Neural cell (in vitro differentiated cells): ENCODE measurements around the gene FKBP14. TPM values are rescaled to one million over a fixed set of nuclear protein-coding genes. Genes with fewer than 3 reads are reported as not detected.

Experiments used
- H2AFZ ChIP-seq: fragments of 200-600, 300-800 bp; sonication (generic), shearing (Covaris generic); 2 replicates; pipeline ENCODE4 v1.6.0; 2014; ENCODE audit warnings: low read depth, mild to moderate bottlenecking, antibody characterized with exemption, low read length, moderate library complexity
- H3F3A ChIP-seq: fragments of 200-600 bp; shearing (Covaris generic); 2 replicates; pipeline ENCODE4 v1.6.1; 2016; ENCODE audit warnings: mild to moderate bottlenecking, moderate library complexity, mixed read lengths, antibody characterized with exemption, low read length; ENCODE audit not compliant: insufficient read depth, poor library complexity, severe bottlenecking
- H3K27ac ChIP-seq: fragments of 200-600, 300-800 bp; sonication (generic), shearing (Covaris generic); 2 replicates; pipeline ENCODE4 v1.5.1; 2014; ENCODE audit warnings: mild to moderate bottlenecking, low read length, moderate library complexity
- H3K27me3 ChIP-seq: fragments of 300-800, 200-600 bp; sonication (generic), shearing (Covaris generic); 2 replicates; pipeline ENCODE4 v1.6.0; 2014; ENCODE audit warnings: mild to moderate bottlenecking, low read depth, low read length, moderate library complexity; ENCODE audit not compliant: insufficient read depth
- H3K36me3 ChIP-seq: fragments of 300-800, 200-600 bp; sonication (generic), shearing (Covaris generic); 2 replicates; pipeline ENCODE4 v1.5.1; 2014; ENCODE audit warnings: mild to moderate bottlenecking, antibody characterized with exemption, low read length, moderate library complexity; ENCODE audit not compliant: insufficient read depth
- H3K4me2 ChIP-seq: fragments of 300-800, 200-600 bp; sonication (generic), shearing (Covaris generic); 2 replicates; pipeline ENCODE4 v1.6.0; 2014; ENCODE audit warnings: mild to moderate bottlenecking, low read length
- H3K4me3 ChIP-seq: fragments of 300-800, 200-600 bp; sonication (generic), shearing (Covaris generic); 2 replicates; pipeline ENCODE4 v1.5.1; 2014; ENCODE audit warnings: mild to moderate bottlenecking, low read length, moderate library complexity
- H3K79me2 ChIP-seq: fragments of 200-600 bp; shearing (Covaris generic); replicated peaks from 2 replicates; pipeline ENCODE4 v1.6.0; 2014; ENCODE audit warnings: mild to moderate bottlenecking, low read length, moderate library complexity; ENCODE audit not compliant: insufficient read depth
- H3K9ac ChIP-seq: fragments of 300-800, 200-600 bp; sonication (generic), shearing (Covaris generic); 2 replicates; pipeline ENCODE4 v1.6.1; 2016; ENCODE audit warnings: mild to moderate bottlenecking, low read length, mixed read lengths
- H3K9me2 ChIP-seq: fragments of 200-600 bp; shearing (Covaris generic); 2 replicates; pipeline ENCODE4 v1.6.1; 2016; ENCODE audit warnings: mild to moderate bottlenecking, low read length, mixed read lengths; ENCODE audit not compliant: insufficient read depth
- H3K9me3 ChIP-seq: fragments of 200-600, 300-800 bp; sonication (generic), shearing (Covaris generic); 2 replicates; pipeline ENCODE4 v1.6.1; 2016; ENCODE audit warnings: mild to moderate bottlenecking, mixed run types, low read length, moderate library complexity, mixed read lengths
- H4K20me1 ChIP-seq: fragments of 200-600 bp; shearing (Covaris generic); 2 replicates; pipeline ENCODE4 v1.6.1; 2016; ENCODE audit warnings: mild to moderate bottlenecking, mixed run types; ENCODE audit not compliant: insufficient read depth
- EP300 ChIP-seq: fragments of 450-650 bp; conservative IDR thresholded peaks from 2 replicates; pipeline ENCODE4 v1.6.1; 2014; ENCODE audit warnings: antibody characterized with exemption, mild to moderate bottlenecking, moderate library complexity; ENCODE audit not compliant: poor library complexity, severe bottlenecking
- EZH2 ChIP-seq: fragments of 200-600, 300-800 bp; shearing (Covaris generic), sonication (generic); IDR thresholded peaks from 2 replicates; pipeline ENCODE4 v1.6.1; 2014; ENCODE audit warnings: antibody characterized with exemption, low read length, borderline replicate concordance, mild to moderate bottlenecking; ENCODE audit not compliant: insufficient read depth, poor library complexity, severe bottlenecking
- MXI1 ChIP-seq: fragments of 450-650 bp; conservative IDR thresholded peaks from 2 replicates; pipeline ENCODE4 v1.6.1; 2014; ENCODE audit warnings: antibody characterized with exemption, mild to moderate bottlenecking; ENCODE audit not compliant: poor library complexity, severe bottlenecking
- POLR2AphosphoS5 ChIP-seq: IDR thresholded peaks from 2 replicates; pipeline ENCODE4 v1.6.1; 2012
- RAD21 ChIP-seq: fragments of 450-650 bp; conservative IDR thresholded peaks from 2 replicates; pipeline ENCODE4 v1.6.1; 2014; ENCODE audit warnings: antibody characterized with exemption, mild to moderate bottlenecking, moderate library complexity
- SMC3 ChIP-seq: fragments of 450-650 bp; conservative IDR thresholded peaks from 2 replicates; pipeline ENCODE4 v1.6.1; 2014; ENCODE audit warnings: antibody characterized with exemption, mild to moderate bottlenecking, moderate library complexity; ENCODE audit not compliant: poor library complexity
- TAF1 ChIP-seq: IDR thresholded peaks from 2 replicates; pipeline ENCODE4 v1.6.1; 2012; ENCODE audit warnings: low read depth
- polyA plus RNA-seq: library from polyadenylated mRNA; depleted of rRNA; stranded (reverse); fragments of >200 nt; gene quantifications from 2 replicates; pipeline ENCODE4 v1.2.3, GENCODE V29; 2014
- TF ChIP-seq, protein P1 (sequence below): fragments of 450-650 bp; IDR thresholded peaks from 2 replicates; pipeline ENCODE4 v1.5.1; 2014; ENCODE audit warnings: antibody characterized with exemption, mild to moderate bottlenecking, moderate library complexity; ENCODE audit not compliant: poor library complexity, severe bottlenecking
- TF ChIP-seq, protein P2 (sequence below): IDR thresholded peaks from 2 replicates; pipeline ENCODE4 v1.6.1; 2012; ENCODE audit warnings: borderline replicate concordance

Gene FKBP14
- polyA plus RNA-seq, 1 donor from 2014 or later: 36.7 TPM

DNA sequence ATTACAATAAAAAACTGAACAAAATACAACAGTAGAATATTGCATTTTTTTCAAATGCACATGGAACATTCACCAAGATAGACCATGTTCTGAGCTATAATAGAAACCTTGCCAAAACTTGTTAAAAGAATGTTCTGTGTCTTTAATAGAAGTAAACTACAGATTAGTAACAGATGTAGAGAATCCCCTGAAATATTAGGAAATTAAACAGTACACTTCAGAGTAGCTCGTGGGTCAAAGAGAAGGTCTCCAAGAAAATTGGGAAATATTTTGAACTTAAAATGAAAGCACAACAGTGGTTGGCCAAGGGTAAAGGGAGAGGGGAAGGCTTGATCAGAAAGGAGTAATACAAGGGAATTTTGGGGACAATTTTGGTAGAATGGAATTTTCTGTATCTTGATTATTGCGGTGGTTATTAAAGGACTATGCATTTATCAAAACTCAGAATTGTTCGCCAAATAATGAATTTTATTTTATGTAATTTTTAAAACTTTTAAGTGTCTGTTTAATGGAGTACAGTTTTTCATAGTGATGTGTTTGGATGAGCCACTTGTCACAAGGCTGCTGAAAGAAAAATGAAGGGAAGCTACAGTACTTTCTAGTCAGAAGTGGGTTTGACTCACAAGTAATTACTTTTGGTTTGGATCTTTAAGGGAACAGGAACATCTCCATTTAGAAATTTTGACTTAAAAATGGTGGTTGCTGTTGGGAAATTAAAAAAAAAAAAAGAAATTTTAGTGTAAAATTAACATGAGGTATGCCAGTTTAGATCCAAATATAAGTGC lies 11.9 kb upstream of the FKBP14 start:
- H3K79me2 ChIP-seq: peaks cover 87% of the 10 kb centered on the region
- H3K4me3 ChIP-seq: no peak overlapping the region
- no peak overlapping the region for H2AFZ ChIP-seq
- no peaks in the 10 kb centered on the region for H3F3A ChIP-seq
- no peaks in the 10 kb centered on the region for H3K9me2 ChIP-seq
- H3K27me3 ChIP-seq: no peaks in the 10 kb centered on the region
- no peak overlapping the region for H3K9ac ChIP-seq
- TF ChIP-seq TAF1: no peak
- TF ChIP-seq EP300: no peak
- TF ChIP-seq, protein P1, sequence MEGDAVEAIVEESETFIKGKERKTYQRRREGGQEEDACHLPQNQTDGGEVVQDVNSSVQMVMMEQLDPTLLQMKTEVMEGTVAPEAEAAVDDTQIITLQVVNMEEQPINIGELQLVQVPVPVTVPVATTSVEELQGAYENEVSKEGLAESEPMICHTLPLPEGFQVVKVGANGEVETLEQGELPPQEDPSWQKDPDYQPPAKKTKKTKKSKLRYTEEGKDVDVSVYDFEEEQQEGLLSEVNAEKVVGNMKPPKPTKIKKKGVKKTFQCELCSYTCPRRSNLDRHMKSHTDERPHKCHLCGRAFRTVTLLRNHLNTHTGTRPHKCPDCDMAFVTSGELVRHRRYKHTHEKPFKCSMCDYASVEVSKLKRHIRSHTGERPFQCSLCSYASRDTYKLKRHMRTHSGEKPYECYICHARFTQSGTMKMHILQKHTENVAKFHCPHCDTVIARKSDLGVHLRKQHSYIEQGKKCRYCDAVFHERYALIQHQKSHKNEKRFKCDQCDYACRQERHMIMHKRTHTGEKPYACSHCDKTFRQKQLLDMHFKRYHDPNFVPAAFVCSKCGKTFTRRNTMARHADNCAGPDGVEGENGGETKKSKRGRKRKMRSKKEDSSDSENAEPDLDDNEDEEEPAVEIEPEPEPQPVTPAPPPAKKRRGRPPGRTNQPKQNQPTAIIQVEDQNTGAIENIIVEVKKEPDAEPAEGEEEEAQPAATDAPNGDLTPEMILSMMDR: no peak
- no peak for TF ChIP-seq EZH2
- TF ChIP-seq SMC3: no peak
- TF ChIP-seq, protein P2, sequence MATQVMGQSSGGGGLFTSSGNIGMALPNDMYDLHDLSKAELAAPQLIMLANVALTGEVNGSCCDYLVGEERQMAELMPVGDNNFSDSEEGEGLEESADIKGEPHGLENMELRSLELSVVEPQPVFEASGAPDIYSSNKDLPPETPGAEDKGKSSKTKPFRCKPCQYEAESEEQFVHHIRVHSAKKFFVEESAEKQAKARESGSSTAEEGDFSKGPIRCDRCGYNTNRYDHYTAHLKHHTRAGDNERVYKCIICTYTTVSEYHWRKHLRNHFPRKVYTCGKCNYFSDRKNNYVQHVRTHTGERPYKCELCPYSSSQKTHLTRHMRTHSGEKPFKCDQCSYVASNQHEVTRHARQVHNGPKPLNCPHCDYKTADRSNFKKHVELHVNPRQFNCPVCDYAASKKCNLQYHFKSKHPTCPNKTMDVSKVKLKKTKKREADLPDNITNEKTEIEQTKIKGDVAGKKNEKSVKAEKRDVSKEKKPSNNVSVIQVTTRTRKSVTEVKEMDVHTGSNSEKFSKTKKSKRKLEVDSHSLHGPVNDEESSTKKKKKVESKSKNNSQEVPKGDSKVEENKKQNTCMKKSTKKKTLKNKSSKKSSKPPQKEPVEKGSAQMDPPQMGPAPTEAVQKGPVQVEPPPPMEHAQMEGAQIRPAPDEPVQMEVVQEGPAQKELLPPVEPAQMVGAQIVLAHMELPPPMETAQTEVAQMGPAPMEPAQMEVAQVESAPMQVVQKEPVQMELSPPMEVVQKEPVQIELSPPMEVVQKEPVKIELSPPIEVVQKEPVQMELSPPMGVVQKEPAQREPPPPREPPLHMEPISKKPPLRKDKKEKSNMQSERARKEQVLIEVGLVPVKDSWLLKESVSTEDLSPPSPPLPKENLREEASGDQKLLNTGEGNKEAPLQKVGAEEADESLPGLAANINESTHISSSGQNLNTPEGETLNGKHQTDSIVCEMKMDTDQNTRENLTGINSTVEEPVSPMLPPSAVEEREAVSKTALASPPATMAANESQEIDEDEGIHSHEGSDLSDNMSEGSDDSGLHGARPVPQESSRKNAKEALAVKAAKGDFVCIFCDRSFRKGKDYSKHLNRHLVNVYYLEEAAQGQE: no peak
- TF ChIP-seq RAD21: no peak
- no peak for TF ChIP-seq MXI1
- TF ChIP-seq POLR2AphosphoS5: no peak
- H3K9me3 ChIP-seq: no peaks in the 10 kb centered on the region
- H4K20me1 ChIP-seq: no peaks in the 10 kb centered on the region
- no peak overlapping the region for H3K4me2 ChIP-seq
- peaks cover 2% of the 10 kb centered on the region for H3K36me3 ChIP-seq
- no peak overlapping the region for H3K27ac ChIP-seq

DNA sequence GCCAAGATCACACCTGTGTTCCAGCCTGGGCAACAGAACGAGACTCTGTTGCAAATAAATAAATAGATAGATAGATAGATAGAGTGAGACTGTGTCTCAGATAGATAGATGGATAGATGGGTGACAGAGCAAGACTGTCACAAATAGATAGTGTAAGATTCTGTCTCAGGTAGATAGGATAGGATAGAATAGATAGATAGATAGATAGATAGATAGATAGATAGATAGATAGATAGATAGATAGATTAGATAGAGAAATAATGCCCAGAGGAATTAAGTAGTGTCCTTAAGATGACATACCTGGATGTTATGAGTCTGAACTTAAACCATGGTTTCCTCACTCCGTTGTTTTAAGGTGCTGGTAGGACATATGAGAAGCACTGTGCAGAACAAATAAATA lies 9.7 kb upstream of the FKBP14 start:
- TF ChIP-seq TAF1 (no peak), MXI1 (no peak), RAD21 (no peak), SMC3 (no peak), EP300 (no peak), EZH2 (no peak), POLR2AphosphoS5 (no peak)
- TF ChIP-seq, protein P1: no peak
- TF ChIP-seq, protein P2: no peak
- no peak overlapping the region for H3K4me3 ChIP-seq
- no peaks in the 10 kb centered on the region for H3K9me3 ChIP-seq
- H3K9ac ChIP-seq: no peak overlapping the region
- no peak overlapping the region for H2AFZ ChIP-seq
- no peaks in the 10 kb centered on the region for H3K9me2 ChIP-seq
- H3F3A ChIP-seq: no peaks in the 10 kb centered on the region
- H4K20me1 ChIP-seq: no peaks in the 10 kb centered on the region
- peaks cover 91% of the 10 kb centered on the region for H3K79me2 ChIP-seq
- H3K27ac ChIP-seq: no peak overlapping the region
- H3K4me2 ChIP-seq: no peak overlapping the region
- no peaks in the 10 kb centered on the region for H3K27me3 ChIP-seq
- peaks cover 8% of the 10 kb centered on the region for H3K36me3 ChIP-seq
